ENCODE data around the gene PELI2. TPM values are rescaled to one million over a fixed set of nuclear protein-coding genes. Genes with fewer than 3 reads are reported as not detected.

PELI2 gene
- total RNA-seq, 1 donor from 2014 or later, result 17.1 TPM

- Histone ChIP-seq H3K36me3 (no peaks in the 10 kb centered on the region), H3K4me1 (peaks cover 0 to 14% of the 10 kb centered on the region in 2 donors), H3K27me3 (no peaks in the 10 kb centered on the region), H3K4me3 (no peak overlapping the region), H3K9me3 (no peaks in the 10 kb centered on the region), H3K27ac (peak overlapping the region; percentile 20 to 23)
- TF ChIP-seq, protein P1, sequence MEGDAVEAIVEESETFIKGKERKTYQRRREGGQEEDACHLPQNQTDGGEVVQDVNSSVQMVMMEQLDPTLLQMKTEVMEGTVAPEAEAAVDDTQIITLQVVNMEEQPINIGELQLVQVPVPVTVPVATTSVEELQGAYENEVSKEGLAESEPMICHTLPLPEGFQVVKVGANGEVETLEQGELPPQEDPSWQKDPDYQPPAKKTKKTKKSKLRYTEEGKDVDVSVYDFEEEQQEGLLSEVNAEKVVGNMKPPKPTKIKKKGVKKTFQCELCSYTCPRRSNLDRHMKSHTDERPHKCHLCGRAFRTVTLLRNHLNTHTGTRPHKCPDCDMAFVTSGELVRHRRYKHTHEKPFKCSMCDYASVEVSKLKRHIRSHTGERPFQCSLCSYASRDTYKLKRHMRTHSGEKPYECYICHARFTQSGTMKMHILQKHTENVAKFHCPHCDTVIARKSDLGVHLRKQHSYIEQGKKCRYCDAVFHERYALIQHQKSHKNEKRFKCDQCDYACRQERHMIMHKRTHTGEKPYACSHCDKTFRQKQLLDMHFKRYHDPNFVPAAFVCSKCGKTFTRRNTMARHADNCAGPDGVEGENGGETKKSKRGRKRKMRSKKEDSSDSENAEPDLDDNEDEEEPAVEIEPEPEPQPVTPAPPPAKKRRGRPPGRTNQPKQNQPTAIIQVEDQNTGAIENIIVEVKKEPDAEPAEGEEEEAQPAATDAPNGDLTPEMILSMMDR (IDR thresholded peaks at IDR 0.05), result no peak
- intact Hi-C loops (cut with DNase I), result no loop called here
- no peak for DNase-seq (ENCODE audit: low spot score in 2 of 2)
These were observed 216.2 kb downstream of the PELI2 start for GRCh38 chr14:56334458-56334857.

DNA sequence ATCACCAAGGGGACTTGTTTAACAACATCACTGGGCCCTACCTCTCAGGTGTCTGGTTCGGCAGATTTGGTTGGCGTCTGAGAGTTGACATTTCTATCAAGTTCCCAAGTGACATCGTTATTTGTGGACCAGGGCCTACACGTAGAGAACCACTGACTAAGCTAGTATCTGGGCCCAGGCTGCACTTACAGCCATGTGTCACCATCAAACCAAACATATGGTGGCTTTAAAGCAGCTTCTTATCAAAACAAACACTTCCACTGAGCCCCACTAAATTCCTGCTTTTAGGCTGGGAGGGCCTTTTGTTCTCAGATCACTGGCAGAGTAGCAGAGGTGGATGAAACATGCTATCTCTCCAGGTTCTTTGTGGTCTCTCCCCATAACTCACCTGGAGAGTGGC, 220.5 kb downstream of the PELI2 start:
- TF ChIP-seq, protein P1 (IDR thresholded peaks at IDR 0.05), result no peak
- Histone ChIP-seq H3K36me3 (no peaks in the 10 kb centered on the region), H3K4me1 (peaks cover 2 to 37% of the 10 kb centered on the region in 2 donors), H3K27ac (no peak overlapping the region), H3K4me3 (no peak overlapping the region), H3K27me3 (no peaks in the 10 kb centered on the region), H3K9me3 (no peaks in the 10 kb centered on the region)
- DNase-seq (ENCODE audit: low spot score in 2 of 2), result no peak
- intact Hi-C loops (cut with DNase I), result no loop called here

DNA sequence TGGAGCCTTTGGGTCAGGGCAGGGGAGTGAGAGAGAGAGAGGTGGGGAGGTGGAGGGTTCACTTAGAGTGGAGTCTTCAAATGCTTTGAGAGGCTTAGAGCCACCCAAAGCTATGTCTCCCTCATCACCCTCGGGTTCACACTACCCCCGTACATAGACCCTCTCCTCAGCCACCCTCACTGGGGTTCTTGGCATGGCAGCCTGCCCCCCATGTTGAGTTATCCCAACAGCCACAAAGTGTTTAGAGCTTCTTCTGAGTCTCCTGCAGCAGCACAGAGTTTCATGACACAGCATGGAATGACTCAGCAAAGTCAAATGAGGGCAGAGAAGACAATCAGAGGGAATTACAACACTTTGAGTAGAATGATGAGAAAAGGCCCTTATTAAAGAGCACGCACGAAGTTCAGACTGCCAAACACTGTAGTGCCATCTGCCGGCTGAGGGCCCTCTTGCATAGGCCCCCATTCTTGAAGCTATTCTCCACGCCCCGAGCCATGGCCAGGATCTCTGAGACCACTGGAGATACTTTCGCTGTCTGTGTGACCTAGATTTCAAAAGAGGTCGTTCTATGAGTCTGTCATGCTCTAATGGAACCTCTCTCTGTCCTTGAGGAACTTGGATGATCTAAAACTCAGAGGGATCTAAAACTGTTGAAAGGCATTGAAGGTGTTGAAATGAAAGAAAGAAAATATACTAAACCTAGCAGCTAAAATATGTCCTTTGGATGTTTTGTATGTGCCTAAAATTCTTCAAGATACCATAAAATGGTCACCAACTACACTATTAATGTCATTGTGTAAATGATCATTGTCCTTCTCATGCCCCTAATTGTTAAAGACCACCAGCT, 221.9 kb downstream of the PELI2 start:
- peak overlapping the region; percentile 42 to 51 for H3K27ac ChIP-seq
- intact Hi-C loops (cut with DNase I), result loop anchor here (5.0 kb wide), 2 partner anchors 633 to 1288 kb away; partner anchors contain the start of gene MAPK1IP1L
- peak; percentile 19 to 87 for DNase-seq (ENCODE audit: low spot score in 2 of 2)

GRCh38 chr14:56340932-56341331, 222.7 kb downstream of the PELI2 start:
- no peaks in the 10 kb centered on the region for H3K36me3 ChIP-seq
- DNase-seq (ENCODE audit: low spot score in 2 of 2), result no peak
- no peaks in the 10 kb centered on the region for H3K9me3 ChIP-seq
- H3K4me1 ChIP-seq, result peaks cover 2 to 31% of the 10 kb centered on the region in 2 donors
- TF ChIP-seq, protein P1 (IDR thresholded peaks at IDR 0.05), result no peak
- intact Hi-C loops (cut with DNase I), result loop anchor here (5.0 kb wide), 2 partner anchors 634 to 1289 kb away; partner anchors contain the start of gene MAPK1IP1L
- no peak overlapping the region for H3K4me3 ChIP-seq
- no peaks in the 10 kb centered on the region for H3K27me3 ChIP-seq
- peak overlapping the region; percentile 42 to 51 for H3K27ac ChIP-seq

More for the DNA sequence above, 221.9 kb downstream of the PELI2 start:
- no peaks in the 10 kb centered on the region for H3K9me3 ChIP-seq
- H3K27me3 ChIP-seq, result no peaks in the 10 kb centered on the region
- no peak overlapping the region for H3K4me3 ChIP-seq
- H3K36me3 ChIP-seq, result no peaks in the 10 kb centered on the region
- TF ChIP-seq, protein P1 (IDR thresholded peaks at IDR 0.05), result peak; percentile 60 to 79 (median 70)
- H3K4me1 ChIP-seq, result peaks cover 2 to 31% of the 10 kb centered on the region in 2 donors

- TF ChIP-seq, protein P1 (IDR thresholded peaks at IDR 0.05), result no peak
- peak overlapping the region in 1 of 2 donors; percentile 18 for H3K4me3 ChIP-seq
- no peaks in the 10 kb centered on the region for H3K9me3 ChIP-seq
- H3K36me3 ChIP-seq, result no peaks in the 10 kb centered on the region
- H3K27me3 ChIP-seq, result no peaks in the 10 kb centered on the region
- peaks cover 2 to 31% of the 10 kb centered on the region in 2 donors for H3K4me1 ChIP-seq
- intact Hi-C loops (cut with DNase I), result loop anchor here (1.0 to 5.0 kb wide), 5 partner anchors 37 to 1290 kb away; partner anchors contain the start of genes MAPK1IP1L and PELI2
- H3K27ac ChIP-seq, result peak overlapping the region; percentile 42 to 51
- no peak for DNase-seq (ENCODE audit: low spot score in 2 of 2)
These were observed 223.7 kb downstream of the PELI2 start for GRCh38 chr14:56341766-56342493.

Measured in ascending aorta (tissue), 2 donors.